ENCODE data around the gene MRC2.

DNA sequence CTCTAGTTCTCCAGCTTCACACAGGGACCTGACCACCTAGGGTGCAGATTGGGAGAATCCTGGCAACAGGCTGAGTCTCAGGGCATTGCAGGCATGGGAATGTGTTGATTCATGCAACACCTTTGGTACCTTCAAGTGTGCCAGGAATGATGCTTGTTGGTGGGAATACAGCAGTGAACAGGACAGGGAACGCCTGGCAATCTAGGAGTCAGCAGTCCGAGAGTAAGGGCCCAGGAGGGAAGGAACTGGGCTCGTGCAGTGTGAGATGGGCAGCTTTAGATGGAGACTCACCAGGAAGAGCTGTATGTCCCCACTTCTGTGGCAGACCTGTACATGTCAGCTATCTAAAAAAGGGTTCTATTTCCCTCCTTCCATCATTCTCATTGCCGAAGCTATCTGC, 12.0 kb upstream of the MRC2 start:
- TF ChIP-seq, protein P1, sequence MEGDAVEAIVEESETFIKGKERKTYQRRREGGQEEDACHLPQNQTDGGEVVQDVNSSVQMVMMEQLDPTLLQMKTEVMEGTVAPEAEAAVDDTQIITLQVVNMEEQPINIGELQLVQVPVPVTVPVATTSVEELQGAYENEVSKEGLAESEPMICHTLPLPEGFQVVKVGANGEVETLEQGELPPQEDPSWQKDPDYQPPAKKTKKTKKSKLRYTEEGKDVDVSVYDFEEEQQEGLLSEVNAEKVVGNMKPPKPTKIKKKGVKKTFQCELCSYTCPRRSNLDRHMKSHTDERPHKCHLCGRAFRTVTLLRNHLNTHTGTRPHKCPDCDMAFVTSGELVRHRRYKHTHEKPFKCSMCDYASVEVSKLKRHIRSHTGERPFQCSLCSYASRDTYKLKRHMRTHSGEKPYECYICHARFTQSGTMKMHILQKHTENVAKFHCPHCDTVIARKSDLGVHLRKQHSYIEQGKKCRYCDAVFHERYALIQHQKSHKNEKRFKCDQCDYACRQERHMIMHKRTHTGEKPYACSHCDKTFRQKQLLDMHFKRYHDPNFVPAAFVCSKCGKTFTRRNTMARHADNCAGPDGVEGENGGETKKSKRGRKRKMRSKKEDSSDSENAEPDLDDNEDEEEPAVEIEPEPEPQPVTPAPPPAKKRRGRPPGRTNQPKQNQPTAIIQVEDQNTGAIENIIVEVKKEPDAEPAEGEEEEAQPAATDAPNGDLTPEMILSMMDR (IDR thresholded peaks at IDR 0.05; ENCODE audit: insufficient read depth, low read depth, low read length) = no peak
- no peak for TF ChIP-seq EZH2 (IDR thresholded peaks at IDR 0.05; ENCODE audit: insufficient read depth, low read length)
